NCI-H1436 (cell line): ENCODE measurements around the gene AUTS2.

ENCODE experiments used
- DNase-seq: peaks from one replicate; lab custom pipeline; 2025; lab: John Stamatoyannopoulos, UW

AUTS2 gene

DNA sequence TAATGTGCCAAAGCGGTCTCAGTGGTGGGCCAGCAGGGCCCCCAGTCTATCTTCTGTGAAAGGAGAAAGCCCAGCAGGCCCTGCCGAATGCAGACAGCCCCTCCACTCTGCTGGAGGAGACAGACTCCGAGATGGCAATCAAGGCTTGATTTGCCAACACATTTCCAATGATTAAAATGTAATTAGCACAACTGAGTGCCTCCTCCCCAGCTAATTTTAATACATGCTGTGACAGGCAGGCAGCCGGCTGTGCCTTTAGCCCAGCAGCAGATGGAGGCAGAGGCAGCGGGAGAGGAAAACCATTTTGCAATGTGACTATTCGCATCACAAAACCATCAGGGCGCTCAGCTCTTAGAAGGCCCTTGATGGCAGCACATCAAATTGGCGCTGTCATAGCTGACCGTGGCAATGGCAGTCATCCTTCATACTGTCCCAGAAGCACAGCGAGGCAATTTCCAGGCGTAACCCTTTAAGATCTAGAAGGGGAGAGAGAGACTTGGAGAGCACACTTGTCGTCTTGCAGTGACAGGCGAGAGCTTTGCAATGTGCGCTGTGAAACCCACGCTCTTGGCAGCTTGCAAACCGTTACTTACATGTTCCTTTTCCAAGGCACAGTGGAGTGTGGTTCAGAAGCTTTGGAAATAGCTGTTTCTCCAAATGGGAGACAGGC lies 818.8 kb downstream of the AUTS2 start:
- DNase-seq = no peak

- peak; percentile 32 for DNase-seq
Observed at GRCh38 chr7:70419526-70420380, 821.5 kb downstream of the AUTS2 start.

DNA sequence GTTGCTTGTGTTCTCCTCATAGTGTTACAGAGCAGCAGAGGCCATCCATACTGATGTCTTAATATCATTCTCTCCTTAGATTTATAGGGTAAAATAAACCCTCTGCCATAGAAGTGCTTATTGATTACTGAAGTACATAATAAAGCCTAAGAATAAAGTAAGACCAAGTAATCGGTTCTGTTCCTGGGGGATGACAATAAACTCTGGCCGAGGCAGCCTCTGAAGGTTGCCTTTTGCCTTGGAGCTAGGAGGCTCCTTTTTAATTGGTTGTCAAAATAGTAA lies 822.0 kb downstream of the AUTS2 start:
- no peak for DNase-seq

- no peak for DNase-seq
Observed at GRCh38 chr7:70421319-70421718, 823.0 kb downstream of the AUTS2 start.

- DNase-seq = peak; percentile 78
Observed at GRCh38 chr7:70426249-70426880, 828.1 kb downstream of the AUTS2 start.

DNA sequence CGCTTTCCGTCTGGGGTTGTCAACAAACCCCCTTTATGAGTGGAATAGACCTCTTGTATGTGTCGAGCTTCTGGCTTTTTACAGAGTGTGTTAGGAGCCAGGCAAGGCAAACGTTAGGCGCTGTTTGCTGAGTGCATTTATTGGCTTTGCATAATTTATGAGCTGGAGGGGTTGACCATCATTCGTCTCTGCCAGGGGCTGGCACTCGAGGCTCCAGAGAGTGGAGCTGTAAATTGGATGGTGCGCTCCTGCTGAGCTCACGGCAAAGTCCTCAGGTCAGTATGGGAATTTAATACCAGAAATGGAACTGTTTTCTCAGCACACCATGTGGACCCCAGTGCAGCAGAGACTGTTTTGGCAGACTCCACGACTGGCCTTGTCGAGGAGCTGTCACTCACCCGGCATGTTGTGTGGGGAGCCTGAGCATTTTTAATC lies 834.3 kb downstream of the AUTS2 start:
- DNase-seq = no peak

DNA sequence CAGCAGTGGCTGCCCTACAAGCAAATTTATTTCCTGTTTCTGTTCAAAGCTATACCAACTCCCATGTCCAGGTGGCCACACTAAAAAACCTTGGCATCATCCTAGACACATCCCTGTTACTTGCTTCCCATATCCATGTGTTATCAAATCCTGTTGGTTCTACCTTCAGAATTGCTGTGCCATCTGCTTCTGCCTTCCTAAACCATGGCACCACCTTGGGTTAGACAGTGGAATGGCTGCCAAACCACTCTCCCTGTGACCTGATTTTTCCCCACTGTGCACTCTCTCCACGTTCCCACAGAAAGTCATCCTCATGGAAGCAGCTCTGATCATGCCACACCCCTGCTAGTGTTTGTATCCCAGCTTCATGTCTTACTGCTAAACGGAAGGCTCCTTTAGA lies 836.1 kb downstream of the AUTS2 start:
- no peak for DNase-seq

DNA sequence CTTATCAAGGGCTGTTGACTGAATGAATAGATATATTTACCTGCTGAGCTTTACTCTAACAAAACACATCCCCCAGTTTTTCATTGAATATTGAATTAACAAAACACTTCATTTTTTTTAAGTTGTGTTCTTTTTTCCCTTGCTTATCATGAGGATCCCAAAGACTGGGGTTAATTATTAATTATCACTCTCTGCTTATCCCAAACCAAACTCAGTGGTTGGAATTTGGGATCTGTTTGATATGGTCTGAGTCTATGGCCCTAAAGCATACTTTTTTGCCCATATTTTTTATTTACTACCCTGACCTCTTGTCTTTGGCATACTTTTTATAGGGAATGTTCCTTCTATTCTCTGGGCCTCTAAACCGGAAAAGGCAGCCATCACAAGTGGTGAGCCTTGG lies 836.5 kb downstream of the AUTS2 start:
- no peak for DNase-seq

DNA sequence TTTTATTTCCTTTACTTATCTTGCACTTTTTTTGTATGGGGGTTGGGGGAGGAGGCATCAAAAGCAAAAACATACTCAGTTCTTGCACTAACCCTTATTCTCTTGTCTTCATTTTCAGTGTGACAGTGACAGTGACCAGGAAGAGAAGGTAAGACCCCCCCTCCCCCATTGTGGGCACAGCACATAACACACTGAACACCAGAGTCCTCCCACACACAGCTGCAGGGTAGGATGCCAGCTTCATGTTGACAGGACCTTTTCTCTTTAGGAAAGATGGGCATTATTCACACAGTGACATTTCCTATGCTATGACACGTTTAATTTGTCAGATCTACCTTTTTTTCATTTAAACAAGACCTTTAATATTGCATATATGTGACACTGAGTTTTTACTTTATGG lies 837.4 kb downstream of the AUTS2 start:
- no peak for DNase-seq

- DNase-seq = no peak
Observed at GRCh38 chr7:70436790-70437350, 838.6 kb downstream of the AUTS2 start.

GRCh38 chr7:70439651-70440050 lies 841.4 kb downstream of the AUTS2 start:
- no peak for DNase-seq

DNA sequence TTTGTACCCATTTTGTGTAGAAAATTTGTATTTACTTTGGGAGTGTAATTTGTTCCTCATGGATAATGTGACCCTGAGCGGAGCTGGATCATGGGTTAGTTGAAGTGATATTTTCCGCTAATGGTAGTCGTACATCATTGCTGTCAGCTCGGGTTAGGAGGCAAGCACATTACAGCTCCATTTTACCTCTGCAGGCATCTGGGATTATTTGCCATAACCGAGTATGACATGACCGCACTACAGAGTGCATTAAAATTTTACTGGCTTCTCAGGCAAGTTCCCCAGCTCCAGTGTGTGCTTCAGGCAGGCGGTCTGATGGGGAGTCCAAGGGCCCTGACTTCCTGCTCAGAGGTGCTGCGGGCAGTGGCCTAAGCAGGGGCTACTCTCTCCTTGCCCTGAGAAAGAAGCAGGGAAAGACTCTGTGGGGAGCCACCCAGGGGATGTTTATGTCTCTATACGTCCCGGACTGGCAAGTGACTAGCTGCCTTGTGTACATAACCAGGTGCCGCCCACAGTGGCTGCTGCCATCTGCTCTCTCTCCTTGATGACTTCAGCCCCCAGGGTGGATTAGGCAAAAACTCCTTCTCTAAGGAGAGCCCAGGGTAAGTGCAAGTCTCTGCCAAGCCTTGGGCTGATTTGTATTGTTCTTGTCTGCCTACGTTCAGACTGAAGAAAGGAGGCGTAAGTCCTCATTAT lies 848.3 kb downstream of the AUTS2 start:
- DNase-seq = no peak

GRCh38 chr7:70448312-70448906 lies 850.1 kb downstream of the AUTS2 start:
- no peak for DNase-seq

DNA sequence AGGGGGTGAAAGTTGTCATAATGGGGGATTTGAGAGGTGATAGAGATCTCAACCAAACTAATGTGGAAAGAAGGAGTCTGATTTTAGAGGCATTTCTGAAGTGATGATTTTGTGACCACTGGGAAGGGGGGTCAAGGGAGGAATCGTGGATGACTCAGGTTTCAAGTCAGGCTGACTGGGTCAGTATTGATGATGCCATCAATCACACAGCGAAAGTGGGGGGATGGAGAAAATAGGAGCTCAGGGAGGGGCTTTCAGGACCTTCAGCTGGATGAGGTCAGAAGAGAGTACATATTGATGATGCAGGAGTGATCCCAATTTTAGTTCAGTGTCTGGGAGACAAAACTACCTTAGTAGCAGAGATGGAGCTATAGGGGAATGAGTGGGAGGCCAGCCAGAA lies 852.5 kb downstream of the AUTS2 start:
- DNase-seq = no peak

GRCh38 chr7:70455925-70456324 lies 857.6 kb downstream of the AUTS2 start:
- no peak for DNase-seq

DNA sequence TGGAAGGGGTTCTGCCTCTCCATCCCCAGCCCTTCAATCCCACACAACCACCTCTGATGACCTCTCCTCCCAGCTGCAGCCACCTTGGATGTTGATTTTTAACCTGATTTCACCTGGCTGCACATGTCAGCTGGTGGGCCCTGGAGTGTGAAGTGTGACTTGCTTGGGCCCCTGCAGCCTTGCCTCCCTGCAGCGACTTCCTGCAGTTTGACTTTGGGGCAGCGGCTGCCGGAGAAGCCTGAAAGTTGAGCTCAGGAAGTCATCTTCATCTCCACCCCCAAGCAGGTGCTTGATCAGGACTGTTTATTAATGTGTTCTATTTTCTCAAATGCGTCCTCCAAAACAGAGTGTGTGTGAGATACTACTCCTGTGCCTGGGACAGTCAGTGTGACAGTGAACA lies 858.4 kb downstream of the AUTS2 start:
- no peak for DNase-seq

DNA sequence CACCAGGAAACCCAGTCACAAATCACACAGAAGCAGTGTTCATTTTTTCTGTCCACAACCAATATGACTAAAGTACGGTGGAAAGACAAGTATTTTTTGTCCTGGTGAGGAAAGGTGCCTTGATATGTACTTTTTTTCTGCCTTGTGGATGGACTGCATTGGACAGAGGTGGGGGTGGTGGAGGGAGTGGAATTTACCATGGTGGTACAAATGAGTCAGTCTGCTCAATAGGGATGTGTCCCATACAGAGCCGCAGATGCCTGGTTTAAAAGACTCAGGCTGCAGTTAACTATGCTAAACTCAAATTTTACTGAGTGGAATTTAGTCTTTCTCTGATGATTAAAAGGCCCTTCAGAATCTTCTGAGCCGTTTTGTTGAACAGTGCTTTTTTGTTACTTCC lies 859.2 kb downstream of the AUTS2 start:
- DNase-seq = no peak

DNA sequence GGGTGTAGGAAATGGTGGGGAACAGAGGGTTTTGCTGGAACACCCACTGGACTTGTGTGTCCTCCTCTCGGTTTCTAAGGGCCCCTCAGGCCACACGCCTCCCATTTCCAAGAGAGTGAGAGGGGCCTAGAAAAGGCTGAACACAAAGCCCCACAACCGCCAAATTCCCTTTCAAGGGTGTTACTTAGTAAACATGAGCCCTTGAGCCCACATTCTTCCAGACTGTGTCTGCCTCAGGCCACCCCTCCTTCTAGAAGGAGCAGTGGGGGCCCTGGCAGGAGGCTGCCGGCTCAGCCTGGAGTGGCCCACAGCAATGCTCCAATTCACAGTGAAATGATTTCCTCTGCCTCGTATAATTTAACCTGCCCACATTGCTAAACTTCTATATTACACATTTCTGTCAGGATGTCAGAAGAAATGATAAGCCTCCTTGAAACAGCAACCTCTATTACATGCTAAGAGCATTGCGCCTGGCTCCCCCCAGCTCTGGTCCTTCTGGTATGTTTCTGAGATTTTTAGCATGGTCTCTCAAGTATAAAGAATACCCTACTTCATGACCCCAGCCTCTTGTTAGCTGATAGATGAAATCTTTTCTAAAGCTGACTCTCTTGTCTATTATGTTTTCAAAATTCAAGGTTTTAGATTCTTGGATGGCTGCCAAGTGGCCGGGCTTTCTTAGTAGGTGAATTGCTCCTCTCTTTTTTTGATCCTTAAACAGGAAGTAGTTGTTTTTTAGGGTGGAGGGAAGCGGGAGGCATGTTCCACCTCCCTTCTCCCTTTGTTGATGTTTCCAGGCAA lies 859.8 kb downstream of the AUTS2 start:
- DNase-seq = no peak

GRCh38 chr7:70458745-70459144 lies 860.5 kb downstream of the AUTS2 start:
- no peak for DNase-seq

- no peak for DNase-seq
Observed at GRCh38 chr7:70459546-70459945, 861.3 kb downstream of the AUTS2 start.

DNA sequence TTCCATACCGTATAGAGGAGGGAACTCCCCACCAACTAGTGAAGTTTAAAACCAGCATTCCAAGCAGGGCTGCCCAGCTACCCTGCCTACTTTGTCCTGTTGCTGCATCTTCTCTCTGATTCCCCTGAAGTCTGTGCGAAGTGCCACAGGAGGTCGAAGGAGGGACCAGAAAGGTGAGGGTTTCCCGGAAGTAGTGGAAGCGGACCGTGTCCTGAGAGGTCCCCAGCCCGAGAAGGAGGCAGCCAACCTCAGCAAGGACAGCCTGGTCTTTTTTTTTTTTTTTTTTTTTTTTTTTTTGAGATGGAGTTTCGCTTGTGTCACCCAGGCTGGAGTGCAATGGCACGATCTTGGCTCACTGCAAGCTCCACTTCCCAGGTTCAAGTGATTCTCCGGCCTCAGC lies 861.8 kb downstream of the AUTS2 start:
- DNase-seq = no peak
